ENCODE results near the gene ZNF273.
"Not testable (repeated sequence)": the region's sequence is repeated elsewhere in the genome, so short reads cannot be mapped to it uniquely, and the experiment has no call there.

The ZNF273 gene

DNA sequence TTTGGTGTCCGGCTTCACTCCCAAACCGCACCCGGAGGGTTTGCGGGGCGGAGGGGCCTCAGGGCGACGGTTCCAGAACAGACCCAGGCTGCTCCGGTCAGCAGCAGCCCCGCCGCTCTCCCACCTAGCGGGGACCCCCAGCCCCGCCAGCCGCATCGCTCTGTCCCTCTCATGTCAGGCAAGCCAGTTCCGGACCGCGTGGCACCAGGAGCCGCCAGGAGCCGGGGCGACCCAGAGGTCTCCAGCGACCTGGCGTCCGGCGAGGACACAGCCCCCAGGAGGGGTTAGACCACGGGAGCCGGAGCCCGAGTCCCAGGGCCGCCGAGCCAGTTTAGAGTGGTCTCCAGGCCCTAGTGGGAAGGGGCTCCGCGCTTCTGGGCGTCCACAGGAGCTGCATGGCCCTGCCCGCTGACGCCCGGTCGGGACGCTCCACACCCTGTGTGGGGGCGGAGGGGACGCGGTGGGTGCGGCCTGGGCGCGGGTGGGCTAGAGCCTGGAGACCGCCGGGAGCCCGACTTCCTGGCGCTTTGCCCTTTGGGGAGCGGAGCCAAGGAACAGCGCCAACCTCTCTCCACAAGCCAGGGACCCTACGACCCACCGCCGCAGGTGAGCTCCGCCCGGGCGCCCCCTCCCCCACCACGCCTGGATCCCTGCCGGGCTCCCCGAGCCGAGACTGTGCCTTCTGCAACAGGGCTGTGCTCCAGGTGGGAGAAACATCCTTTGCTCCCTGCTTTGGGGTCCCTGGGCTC lies 44.4 kb downstream of the ZNF273 start:
- DNase-seq = peak; percentile 13

DNA sequence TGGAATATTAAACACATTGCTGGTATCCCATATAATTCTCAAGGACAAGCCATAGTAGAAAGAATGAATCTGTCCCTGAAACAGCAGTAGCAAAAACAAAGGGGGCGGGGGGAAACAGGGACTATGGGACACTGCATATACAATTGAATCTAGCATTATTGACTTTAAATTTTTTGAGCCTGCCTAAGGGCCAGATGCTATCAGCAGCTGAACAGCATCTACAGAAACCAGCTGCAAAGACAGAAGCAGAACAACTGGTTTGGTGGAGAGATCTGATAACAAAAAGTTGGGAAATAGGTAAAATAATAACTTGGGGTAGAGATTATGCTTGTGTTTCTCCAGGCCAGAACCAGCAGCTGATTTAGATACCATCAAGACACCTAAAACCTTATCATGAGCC lies 45.7 kb downstream of the ZNF273 start:
- not testable (repeated sequence) for DNase-seq

DNA sequence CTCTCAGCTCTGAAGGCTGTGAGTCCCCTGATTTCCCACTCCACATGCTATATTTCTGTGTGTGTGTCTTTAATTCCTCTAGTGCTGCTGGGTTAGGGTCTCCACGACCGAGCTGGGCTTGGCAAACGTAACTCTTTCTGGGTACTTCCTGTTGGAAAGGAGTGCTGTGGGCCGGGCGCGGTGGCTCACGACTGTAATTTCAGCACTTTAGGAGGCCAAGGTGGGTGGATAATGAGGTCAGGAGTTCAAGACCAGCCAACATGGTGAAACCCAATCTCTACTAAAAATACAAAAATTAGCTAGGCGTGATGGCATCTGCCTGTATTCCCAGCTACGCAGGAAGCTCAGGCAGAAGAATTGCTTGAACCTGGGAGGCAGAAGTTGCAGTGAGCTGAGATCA lies 47.6 kb downstream of the ZNF273 start:
- not testable (repeated sequence) for DNase-seq

DNA sequence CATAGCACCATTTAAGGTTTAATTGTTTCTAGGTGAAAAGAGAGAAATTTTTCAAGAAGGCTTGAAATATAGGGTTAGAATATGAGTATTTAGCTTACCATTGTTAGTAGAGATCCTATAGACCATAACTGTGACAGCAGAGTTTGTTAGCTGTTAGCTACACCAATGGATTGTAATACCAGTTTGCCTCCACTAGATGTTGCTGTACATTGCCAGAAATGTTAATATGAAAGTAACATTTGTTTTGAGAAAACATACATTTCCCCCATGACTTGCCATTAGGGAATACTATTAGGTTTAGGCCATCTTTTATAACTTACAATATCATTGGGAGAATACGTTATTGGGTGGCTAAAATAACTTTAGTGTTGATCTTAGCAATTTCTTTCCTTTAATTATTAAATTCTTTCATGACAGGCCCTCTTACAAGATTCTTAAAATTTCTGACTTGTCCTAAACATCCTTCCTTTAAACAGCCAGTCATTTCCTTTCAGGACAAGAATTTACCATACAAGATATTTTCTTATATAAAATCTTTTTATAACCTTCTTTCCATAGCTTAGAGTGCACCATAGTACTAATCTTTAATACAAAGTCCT lies 48.3 kb downstream of the ZNF273 start:
- DNase-seq = peak; percentile 6

DNA sequence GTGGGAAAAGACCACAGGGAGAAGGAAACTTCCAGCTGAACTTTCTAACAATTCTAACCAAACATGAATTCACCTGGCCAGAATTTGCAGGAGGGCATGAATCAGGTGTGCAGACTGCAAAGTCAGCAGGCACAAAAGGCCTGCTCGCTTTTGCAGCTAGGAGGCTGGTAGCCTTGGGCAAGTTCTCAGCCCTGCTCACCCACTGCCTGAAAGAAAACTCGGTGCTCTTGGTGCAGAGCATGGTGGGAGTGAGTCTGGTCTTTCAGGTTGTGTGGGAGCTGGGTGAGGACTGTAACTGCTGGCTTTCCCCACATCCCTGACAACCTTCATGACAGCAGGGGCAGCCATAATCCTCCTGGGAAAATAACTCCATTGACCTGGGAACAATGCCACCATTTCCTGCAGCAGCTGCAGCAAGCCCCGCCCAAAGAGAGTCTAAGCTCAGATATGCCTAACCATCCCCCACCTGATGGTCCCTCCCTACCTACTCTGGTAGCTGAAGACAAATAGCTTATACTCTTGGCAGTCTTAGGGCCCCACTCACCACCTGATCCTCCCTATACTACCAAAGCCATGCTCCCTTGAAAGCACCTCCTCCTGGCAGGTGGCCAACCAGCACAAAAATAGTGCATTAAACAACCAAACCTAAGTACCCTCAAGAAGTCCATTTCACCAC lies 56.1 kb downstream of the ZNF273 start:
- DNase-seq = no peak

DNA sequence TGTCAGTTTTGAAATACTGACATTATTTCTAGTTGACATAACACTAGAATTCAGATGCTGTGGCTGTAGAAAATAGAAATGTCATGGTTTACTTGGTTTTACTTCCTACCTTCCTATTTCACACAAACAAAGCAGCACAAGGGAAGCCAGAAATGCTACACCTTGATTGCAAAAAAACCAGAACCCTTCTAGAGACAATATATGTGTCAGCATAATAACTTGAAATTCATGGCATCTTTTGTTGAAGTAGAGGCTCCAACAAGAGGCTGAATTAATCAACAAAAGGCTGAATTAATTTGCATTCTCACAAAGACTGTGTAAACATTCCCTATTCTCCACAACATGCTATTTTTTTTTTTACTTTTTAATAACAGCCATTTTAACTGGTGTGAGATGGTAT lies 62.5 kb downstream of the ZNF273 start:
- DNase-seq = no peak

DNA sequence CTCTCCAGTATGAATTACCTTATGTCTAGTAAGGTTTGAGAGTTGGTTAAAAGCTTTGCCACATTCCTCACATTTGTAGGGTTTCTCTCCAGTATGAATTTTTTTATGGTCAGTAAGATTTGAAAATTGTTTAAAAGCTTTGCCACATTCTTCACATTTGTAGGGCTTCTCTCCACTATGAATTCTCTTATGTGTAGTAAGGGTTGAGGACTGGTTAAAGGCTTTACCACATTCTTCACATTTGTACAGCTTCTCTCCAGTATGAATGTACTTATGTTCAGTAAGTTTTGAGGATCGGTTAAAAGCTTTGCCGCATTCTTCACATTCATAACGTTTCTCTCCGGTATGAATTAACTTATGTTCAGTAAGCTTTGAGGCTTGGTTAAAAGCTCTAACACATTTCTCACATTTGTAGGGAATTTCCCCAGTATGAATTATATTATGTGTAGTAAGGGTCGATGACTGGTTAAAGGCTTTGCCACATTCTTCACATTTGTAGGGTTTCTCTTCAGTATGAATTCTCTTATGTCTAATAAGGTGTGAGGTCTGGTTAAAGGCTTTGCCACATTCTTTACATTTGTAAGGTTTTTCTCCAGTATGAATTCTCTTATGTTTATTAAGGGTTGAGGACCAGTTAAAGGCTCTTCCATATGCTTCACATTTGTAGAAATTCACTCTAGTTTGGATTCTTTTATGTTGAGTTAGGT lies 75.6 kb downstream of the ZNF273 start:
- DNase-seq = no peak

Measured in NCI-H526 treated with DMSO at 0.1 percent for 48 hours (cell line).